Melanocyte of skin (primary cell): ENCODE data around the gene CENPW. TPM values are rescaled to one million over a fixed set of nuclear protein-coding genes. Genes with fewer than 3 reads are reported as not detected.

Experiments used
- total RNA-seq, 2 donors: library from RNA; depleted of rRNA; stranded (reverse); fragments of >200 nt; gene quantifications; 2 replicates each; pipeline ENCODE4 v1.2.3, GENCODE V29; 2012

Gene CENPW
- total RNA-seq, result 10 to 100 TPM; 11.0 to 26.0 TPM

DNA sequence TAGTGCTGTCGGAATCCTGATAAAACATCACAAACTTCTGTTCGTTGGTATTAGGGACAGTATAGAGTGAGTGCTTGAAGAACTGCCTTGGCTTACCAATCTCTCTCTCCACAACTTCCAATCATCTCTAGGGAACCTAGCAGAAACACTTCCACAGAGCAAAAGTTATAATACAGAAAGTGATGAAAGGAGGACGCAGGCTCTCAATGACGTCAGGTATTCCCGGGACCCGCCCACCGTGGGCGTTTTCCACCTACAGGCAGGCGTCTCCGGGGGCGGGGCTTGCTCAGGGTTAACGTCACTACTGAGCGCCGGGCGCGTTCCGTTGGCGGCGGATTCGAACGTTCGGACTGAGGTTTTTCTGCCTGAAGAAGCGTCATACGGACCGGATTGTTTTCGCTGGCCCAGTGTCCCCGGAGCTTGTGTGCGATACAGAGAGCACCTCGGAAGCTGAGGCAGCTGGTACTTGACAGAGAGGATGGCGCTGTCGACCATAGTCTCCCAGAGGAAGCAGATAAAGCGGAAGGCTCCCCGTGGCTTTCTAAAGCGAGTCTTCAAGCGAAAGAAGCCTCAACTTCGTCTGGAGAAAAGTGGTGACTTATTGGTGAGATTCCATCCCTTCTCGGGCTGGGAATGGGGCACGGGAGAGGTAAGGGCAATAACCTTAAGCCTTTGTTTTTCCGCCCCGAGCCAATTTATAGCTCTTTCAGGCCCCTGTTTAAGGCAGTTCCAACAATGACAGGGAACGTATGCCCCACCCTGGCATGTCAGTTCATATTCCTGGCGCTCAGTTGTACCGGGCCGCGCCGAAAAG, at the start of gene CENPW:
TSS of gene CENPW (plus strand) at position 320 of the 814 bp plus-strand sequence. CDS start at position 479, 159 bp downstream.

